Stimulated activated CD8-positive, alpha-beta memory T cell treated with anti-CD3 and anti-CD28 coated beads, Interleukin-4, amount 100 ng/mL, for 4 hours (primary cell): Measurements from ENCODE around the gene MKS1.

Experiments
- DNase-seq, 2 donors: peaks; one replicate each; pipeline ENCODE4 v3.0.0-alpha.2; 2020; ENCODE audit warnings: low read depth in 2 of 2, low spot score in 1 of 2

MKS1 gene

GRCh38 chr17:58245428-58246103 is 26.5 kb upstream of the MKS1 start:
- DNase-seq: no peak

GRCh38 chr17:58244963-58245362 is 25.9 kb upstream of the MKS1 start:
- DNase-seq: no peak

- DNase-seq: no peak
Measured at GRCh38 chr17:58242171-58242784, 23.2 kb upstream of the MKS1 start.

- no peak for DNase-seq
Measured at GRCh38 chr17:58239987-58240386, 20.9 kb upstream of the MKS1 start.

- DNase-seq: no peak
Measured at GRCh38 chr17:58238147-58238634, 19.1 kb upstream of the MKS1 start, which contains the start of gene LPO. LPO (plus strand) TSS chr17:58238584; CDS start chr17:58242980, 4,396 bp downstream.

- no peak for DNase-seq
Measured at GRCh38 chr17:58236394-58236793, 17.3 kb upstream of the MKS1 start.

GRCh38 chr17:58235821-58236220 is 16.8 kb upstream of the MKS1 start:
- DNase-seq: no peak

- no peak for DNase-seq
Measured at GRCh38 chr17:58234512-58234911, 15.5 kb upstream of the MKS1 start.

- no peak for DNase-seq
Measured at GRCh38 chr17:58233543-58233942, 14.5 kb upstream of the MKS1 start.

- no peak for DNase-seq
Measured at GRCh38 chr17:58232707-58233156, 13.7 kb upstream of the MKS1 start.

GRCh38 chr17:58231641-58232040 is 12.6 kb upstream of the MKS1 start:
- DNase-seq: no peak

GRCh38 chr17:58229881-58230280 is 10.8 kb upstream of the MKS1 start:
- DNase-seq: no peak

GRCh38 chr17:58229384-58229783 is 10.3 kb upstream of the MKS1 start:
- DNase-seq: no peak

GRCh38 chr17:58228679-58229078 is 9.6 kb upstream of the MKS1 start:
- no peak for DNase-seq

GRCh38 chr17:58227733-58228132 is 8.7 kb upstream of the MKS1 start:
- no peak for DNase-seq

- DNase-seq: no peak
Measured at GRCh38 chr17:58224315-58224714, 5.3 kb upstream of the MKS1 start.

- DNase-seq: no peak
Measured at GRCh38 chr17:58219789-58220183, 731 bp upstream of the MKS1 start.

- no peak for DNase-seq
Measured at GRCh38 chr17:58217766-58218165, 1.3 kb downstream of the MKS1 start.

GRCh38 chr17:58215685-58216084 is 3.4 kb downstream of the MKS1 start:
- no peak for DNase-seq

- DNase-seq: no peak
Measured at GRCh38 chr17:58210922-58211321, 8.1 kb downstream of the MKS1 start.

- no peak for DNase-seq
Measured at GRCh38 chr17:58208344-58208743, 10.7 kb downstream of the MKS1 start.

GRCh38 chr17:58207451-58207850 is 11.6 kb downstream of the MKS1 start:
- no peak for DNase-seq

GRCh38 chr17:58205936-58206335 is 13.1 kb downstream of the MKS1 start:
- no peak for DNase-seq
